ENCODE results near the gene NTF4.
"Not testable (repeated sequence)": the region's sequence is repeated elsewhere in the genome, so short reads cannot be mapped to it uniquely, and the experiment has no call there.

The NTF4 gene

GRCh38 chr19:49056101-49056901 lies 8.3 kb downstream of the NTF4 start:
- DNase-seq = no peak

- not testable (repeated sequence) for DNase-seq
Measured at GRCh38 chr19:49050376-49051033, 14.1 kb downstream of the NTF4 start.

GRCh38 chr19:49049834-49050233 lies 14.8 kb downstream of the NTF4 start:
- not testable (repeated sequence) for DNase-seq

GRCh38 chr19:49049011-49049410 lies 15.6 kb downstream of the NTF4 start, which contains the start of gene CGB8:
Gene CGB8, minus strand, starts transcription at chr19:49049111. Its CDS starts 372 bp downstream, at chr19:49048739.
- not testable (repeated sequence) for DNase-seq

GRCh38 chr19:49043548-49043947 lies 21.1 kb downstream of the NTF4 start, which contains the start of gene CGB5:
Gene CGB5, plus strand, starts transcription at chr19:49043848. Its CDS starts 362 bp downstream, at chr19:49044210.
- not testable (repeated sequence) for DNase-seq

GRCh38 chr19:49042666-49043065 lies 22.0 kb downstream of the NTF4 start:
- DNase-seq = not testable (repeated sequence)

GRCh38 chr19:49042177-49042576 lies 22.4 kb downstream of the NTF4 start:
- no peak for DNase-seq

GRCh38 chr19:49039736-49040135 lies 24.9 kb downstream of the NTF4 start:
- not testable (repeated sequence) for DNase-seq

- not testable (repeated sequence) for DNase-seq
Measured at GRCh38 chr19:49038557-49039276, 25.9 kb downstream of the NTF4 start.

- DNase-seq = not testable (repeated sequence)
Measured at GRCh38 chr19:49038111-49038510, 26.5 kb downstream of the NTF4 start.

GRCh38 chr19:49036815-49037214 lies 27.8 kb downstream of the NTF4 start, which contains the start of gene CGB1:
Gene CGB1, minus strand, starts transcription at chr19:49036895. Its CDS starts 184 bp downstream, at chr19:49036711.
- DNase-seq = not testable (repeated sequence)

GRCh38 chr19:49031642-49032301 lies 32.8 kb downstream of the NTF4 start, which contains the start of gene CGB2:
Gene CGB2, plus strand, starts transcription at chr19:49031890. Its CDS starts 206 bp downstream, at chr19:49032096.
- not testable (repeated sequence) for DNase-seq

GRCh38 chr19:49030323-49030722 lies 34.3 kb downstream of the NTF4 start:
- DNase-seq = not testable (repeated sequence)

GRCh38 chr19:49029749-49030148 lies 34.9 kb downstream of the NTF4 start:
- not testable (repeated sequence) for DNase-seq

- not testable (repeated sequence) for DNase-seq
Measured at GRCh38 chr19:49028686-49029085, 35.9 kb downstream of the NTF4 start.

GRCh38 chr19:49025599-49025998 lies 39.0 kb downstream of the NTF4 start:
- not testable (repeated sequence) for DNase-seq

- DNase-seq = not testable (repeated sequence)
Measured at GRCh38 chr19:49025088-49025487, 39.5 kb downstream of the NTF4 start.

- DNase-seq = not testable (repeated sequence)
Measured at GRCh38 chr19:49024233-49024632, 40.4 kb downstream of the NTF4 start, which contains the start of gene CGB3. Gene CGB3, minus strand, starts transcription at chr19:49024333. Its CDS starts 362 bp downstream, at chr19:49023971.

- no peak for DNase-seq
Measured at GRCh38 chr19:49022116-49022515, 42.5 kb downstream of the NTF4 start.

- DNase-seq = no peak
Measured at GRCh38 chr19:49020931-49021895, 43.4 kb downstream of the NTF4 start.

GRCh38 chr19:49020342-49020741 lies 44.3 kb downstream of the NTF4 start:
- no peak for DNase-seq
